Activated T-helper 1 cell treated with anti-CD3 and anti-CD28 coated beads, Interleukin-2, amount 50 U/mL, for 16 hours (primary cell): ENCODE data around the gene NELFE.
"Not testable (repeated sequence)": the region's sequence is repeated elsewhere in the genome, so short reads cannot be mapped to it uniquely, and the experiment has no call there.

Experiments used
- DNase-seq, 2 donors: peaks; one replicate each; pipeline ENCODE4 v3.0.0-alpha.2; 2020; ENCODE audit warnings: low read depth in 1 of 2, low spot score in 1 of 2

Gene NELFE

GRCh38 chr6:31919624-31920303, 39.0 kb downstream of the NELFE start:
- DNase-seq: no peak

GRCh38 chr6:31918069-31918720, 40.6 kb downstream of the NELFE start:
- no peak for DNase-seq

- DNase-seq: no peak
Observed at GRCh38 chr6:31915756-31916155, 43.0 kb downstream of the NELFE start.

GRCh38 chr6:31915351-31915750, 43.4 kb downstream of the NELFE start:
- DNase-seq: no peak

- no peak for DNase-seq
Observed at GRCh38 chr6:31911826-31912585, 46.8 kb downstream of the NELFE start.

GRCh38 chr6:31909298-31909697, 49.5 kb downstream of the NELFE start:
- DNase-seq: not testable (repeated sequence)

GRCh38 chr6:31908791-31909190, 50.0 kb downstream of the NELFE start:
- DNase-seq: no peak

- not testable (repeated sequence) for DNase-seq
Observed at GRCh38 chr6:31908255-31908654, 50.5 kb downstream of the NELFE start.

- DNase-seq: no peak
Observed at GRCh38 chr6:31907158-31907813, 51.5 kb downstream of the NELFE start.

- not testable (repeated sequence) for DNase-seq
Observed at GRCh38 chr6:31906727-31907126, 52.0 kb downstream of the NELFE start.

- DNase-seq: no peak
Observed at GRCh38 chr6:31906122-31906521, 52.6 kb downstream of the NELFE start.

GRCh38 chr6:31905041-31905440, 53.7 kb downstream of the NELFE start:
- DNase-seq: no peak

GRCh38 chr6:31903957-31904356, 54.8 kb downstream of the NELFE start:
- DNase-seq: no peak
